Measurements from ENCODE around the gene MXI1.

- TF ChIP-seq CTCF (IDR thresholded peaks at IDR 0.05) (no peak), EZH2 (IDR thresholded peaks at IDR 0.05; ENCODE audit: borderline replicate concordance, insufficient read depth, low read depth, low read length, poor library complexity, severe bottlenecking) (no peak)
Measured at GRCh38 chr10:110163841-110164240, 43.6 kb upstream of the MXI1 start.
